Measurements from ENCODE around the gene SLC25A13.
"Not testable (repeated sequence)": the region's sequence is repeated elsewhere in the genome, so short reads cannot be mapped to it uniquely, and the experiment has no call there.

The SLC25A13 gene

GRCh38 chr7:96321031-96321657 lies 754 bp downstream of the SLC25A13 start:
- peak in 1 of 2 donors; percentile 40 for DNase-seq

DNA sequence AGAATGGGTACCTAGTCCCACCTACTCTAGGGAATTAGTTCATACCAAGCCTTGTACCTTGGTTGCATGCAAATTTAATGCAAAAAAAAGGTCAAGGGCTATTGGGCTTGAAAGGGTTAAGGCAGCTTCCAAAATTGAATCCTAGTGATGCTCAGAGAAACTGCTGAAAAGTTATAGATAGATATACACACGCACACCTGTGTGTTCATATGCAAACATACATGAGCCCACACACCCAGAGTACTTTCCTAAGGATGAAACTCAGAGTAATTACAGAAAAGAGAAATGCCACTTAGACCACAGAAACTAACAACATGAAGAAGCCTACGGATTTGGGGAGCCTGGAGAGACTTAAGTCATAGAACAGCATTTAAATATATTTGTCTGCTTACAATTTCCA lies 1.5 kb downstream of the SLC25A13 start:
- DNase-seq = no peak

DNA sequence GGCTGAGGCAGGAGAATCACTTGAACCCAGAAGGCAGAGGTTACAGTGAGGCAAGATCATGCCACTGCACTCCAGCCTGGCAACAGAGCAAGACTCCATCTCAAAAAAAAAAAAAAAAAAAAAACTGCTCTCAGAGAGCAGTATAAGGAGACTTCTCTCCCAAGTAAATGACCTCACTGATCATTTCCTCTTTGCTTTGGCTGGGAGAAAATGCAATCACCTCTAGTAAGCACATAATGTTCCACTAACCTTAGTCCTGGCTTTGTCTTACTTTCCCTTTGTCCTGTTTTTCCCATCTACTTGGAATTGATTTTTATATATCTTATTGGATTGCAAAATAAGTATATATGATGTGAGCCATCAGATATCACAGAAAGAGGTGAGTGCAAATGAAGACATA lies 2.5 kb downstream of the SLC25A13 start:
- DNase-seq = no peak

GRCh38 chr7:96316949-96317348 lies 4.9 kb downstream of the SLC25A13 start:
- no peak for DNase-seq

DNA sequence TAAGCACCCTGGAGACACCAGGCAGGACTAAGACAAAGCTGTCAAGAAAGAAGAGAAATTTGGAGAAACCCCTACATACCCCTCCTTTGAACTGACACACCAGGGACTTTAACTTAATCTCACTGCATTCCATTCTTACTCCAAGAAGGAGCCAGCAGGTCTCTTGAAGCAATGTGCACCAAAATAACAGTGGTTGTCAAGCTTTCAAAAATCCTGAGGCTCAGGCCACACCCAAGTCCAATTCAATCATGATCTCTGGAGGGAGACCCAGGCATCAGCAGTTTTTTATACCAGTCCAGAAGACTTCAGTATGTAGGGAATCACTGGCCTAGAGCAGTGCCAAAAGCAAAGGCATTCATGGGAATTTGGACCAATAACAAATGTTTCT lies 6.8 kb downstream of the SLC25A13 start:
- DNase-seq = no peak

DNA sequence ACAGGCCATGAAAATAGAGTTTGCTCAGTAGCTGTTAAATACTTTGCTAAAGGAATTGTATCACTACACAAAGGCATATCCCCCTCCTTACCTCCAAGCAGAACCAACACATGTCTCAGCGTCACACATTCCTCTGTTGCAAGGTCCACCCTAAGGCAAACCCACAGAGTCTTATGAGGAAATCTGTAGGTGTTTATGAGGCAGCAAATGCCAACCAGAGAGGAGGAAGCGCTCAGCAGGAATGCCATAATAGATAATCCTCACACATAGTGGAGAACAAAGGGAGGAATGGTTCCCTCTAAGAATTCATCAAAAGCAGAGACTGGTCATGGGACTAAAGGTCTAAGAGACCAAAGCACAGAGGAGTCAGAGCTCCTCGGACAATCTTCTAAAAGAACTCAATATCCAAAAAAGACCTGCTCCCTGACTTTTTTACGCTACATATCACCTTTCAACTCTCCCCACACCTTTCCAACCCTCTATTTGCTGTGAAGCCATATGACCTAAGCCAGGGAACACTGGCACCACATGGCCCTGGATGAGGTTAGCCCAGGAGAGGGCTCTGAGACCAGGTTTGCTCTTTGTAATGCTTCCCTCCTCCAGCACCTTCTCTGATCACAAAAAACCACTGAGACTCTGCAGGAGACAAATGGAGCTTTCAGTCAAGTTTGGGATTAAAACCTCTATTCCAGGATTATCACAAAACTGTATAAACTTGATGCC lies 7.3 kb downstream of the SLC25A13 start:
- no peak for DNase-seq

DNA sequence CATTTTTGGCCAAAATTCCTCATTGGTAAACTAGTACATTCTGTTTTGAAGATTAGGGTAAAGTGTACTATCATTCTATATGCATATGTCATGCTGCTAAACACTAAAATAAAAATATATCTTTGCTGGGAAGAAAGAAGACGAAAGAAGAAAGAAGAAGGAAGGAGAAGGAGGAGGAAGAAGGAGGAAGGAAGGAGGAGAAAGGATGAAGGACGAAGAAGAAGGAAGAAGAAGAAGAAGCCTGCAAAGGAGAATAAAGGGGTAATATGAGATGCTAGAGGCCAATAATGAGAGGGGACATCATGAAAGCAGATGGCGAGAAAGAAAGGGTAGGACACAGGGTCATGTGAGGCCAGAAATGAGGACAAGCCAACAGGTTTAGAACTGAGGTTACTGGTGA lies 8.0 kb downstream of the SLC25A13 start:
- no peak for DNase-seq

GRCh38 chr7:96312502-96312901 lies 9.4 kb downstream of the SLC25A13 start:
- DNase-seq = no peak

- no peak for DNase-seq
Observed at GRCh38 chr7:96311967-96312366, 9.9 kb downstream of the SLC25A13 start.

DNA sequence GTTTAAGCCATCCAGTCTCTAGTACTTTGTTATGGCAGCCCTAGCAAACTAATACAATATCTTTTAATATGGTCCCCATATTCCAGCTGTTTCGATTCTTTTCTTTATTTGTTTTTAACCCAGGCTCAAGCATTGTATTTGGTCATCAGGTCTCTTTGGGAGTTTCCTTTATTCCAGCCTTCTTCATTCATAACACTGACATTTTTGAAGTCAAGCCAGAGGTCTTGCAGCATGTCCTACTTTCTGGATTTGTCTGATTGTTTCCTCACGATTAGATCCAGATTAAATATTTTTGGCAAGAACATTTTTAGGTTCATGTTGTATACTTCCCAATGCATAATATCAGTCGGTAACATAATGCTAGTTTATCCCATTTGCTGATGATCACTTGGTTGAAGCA lies 11.8 kb downstream of the SLC25A13 start:
- no peak for DNase-seq

DNA sequence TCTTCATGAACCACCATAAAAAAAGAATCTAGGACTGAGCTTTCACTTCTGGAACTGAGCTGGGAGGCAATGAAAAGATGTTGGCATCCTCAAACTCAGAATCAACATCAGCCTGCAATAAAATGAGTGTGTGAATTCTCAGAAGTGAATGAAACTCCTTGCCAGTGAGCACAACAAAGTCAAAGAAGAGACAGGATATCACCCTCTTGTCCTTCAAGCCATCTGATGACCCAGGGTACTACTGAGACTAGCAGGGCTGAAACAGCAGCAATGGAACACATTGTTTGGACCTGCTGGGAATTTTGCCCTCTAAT lies 13.0 kb downstream of the SLC25A13 start:
- DNase-seq = no peak

GRCh38 chr7:96308253-96308949 lies 13.5 kb downstream of the SLC25A13 start:
- DNase-seq = no peak

DNA sequence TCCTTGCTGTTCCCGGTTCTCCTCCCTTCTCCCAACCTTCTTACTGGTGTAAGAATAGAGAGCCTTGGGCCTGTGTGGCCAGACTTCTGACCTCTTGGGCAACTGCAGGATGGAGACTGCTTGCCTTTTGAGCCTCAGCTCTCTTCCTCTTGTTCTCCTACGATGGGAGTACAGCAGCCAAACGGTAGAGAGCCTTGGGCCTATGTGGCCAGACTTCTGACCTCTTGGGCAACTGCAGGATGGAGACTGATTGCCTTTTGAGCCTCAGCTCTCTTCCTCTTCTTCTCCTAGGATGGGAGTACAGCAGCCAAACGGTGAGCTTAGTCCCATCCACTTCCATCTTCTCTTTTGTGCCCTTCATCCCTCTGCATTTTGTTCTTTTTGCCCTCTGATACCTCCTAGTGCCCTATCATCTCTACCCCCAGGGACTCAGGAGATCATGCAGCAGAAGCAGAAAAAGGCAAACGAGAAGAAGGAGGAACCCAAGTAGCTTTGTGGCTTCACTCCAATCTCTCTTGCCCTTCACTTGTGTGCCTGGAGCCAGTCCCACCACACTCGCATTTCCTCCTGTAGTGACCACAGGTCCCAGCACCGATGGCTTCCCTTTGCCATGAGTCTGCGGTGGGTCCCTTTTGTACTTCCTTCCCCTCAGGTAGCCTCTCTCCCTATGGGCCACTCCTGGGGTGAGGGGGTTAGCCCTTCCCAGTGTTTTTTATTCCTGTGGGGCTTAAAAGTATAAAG lies 15.3 kb downstream of the SLC25A13 start:
- DNase-seq = no peak

- DNase-seq = no peak
Observed at GRCh38 chr7:96305915-96306314, 16.0 kb downstream of the SLC25A13 start.

- DNase-seq = no peak
Observed at GRCh38 chr7:96304573-96304972, 17.3 kb downstream of the SLC25A13 start.

DNA sequence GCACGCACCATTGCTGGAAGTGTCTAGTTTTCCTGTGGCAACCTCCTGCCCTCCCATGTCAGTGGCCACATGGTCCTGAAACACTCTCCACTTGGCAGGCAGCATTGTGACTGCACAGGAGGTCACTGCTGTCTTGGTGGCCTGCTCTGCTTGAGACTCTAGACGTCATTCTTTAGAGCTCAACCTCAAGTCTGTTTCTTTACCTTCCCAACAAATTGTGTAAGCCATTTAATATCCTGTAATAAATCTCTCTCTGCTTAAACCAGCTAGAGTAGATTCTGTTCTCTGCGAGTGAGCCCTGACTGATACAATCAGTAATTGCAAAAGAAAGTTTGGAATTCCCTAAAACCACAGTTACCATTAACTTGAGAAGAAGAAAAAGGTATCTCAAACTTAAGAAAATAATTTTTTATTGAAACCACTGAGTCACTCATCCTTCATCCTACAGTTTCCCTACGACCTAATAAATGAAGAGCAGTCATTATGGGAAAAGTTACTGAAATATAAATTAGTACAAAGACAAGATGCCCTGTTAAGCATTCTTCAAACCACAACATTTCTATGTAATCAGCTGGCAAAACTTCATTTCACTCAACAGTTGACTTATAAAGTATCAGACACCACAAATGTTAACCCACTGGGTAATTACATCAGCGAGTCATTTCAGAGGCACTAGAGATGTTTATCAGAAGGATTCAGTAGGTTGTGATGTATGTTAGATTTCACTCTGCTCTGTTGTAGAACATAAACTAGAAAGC lies 18.0 kb downstream of the SLC25A13 start:
- DNase-seq = no peak

- no peak for DNase-seq
Observed at GRCh38 chr7:96303105-96303685, 18.7 kb downstream of the SLC25A13 start.

- DNase-seq = no peak
Observed at GRCh38 chr7:96300986-96301385, 20.9 kb downstream of the SLC25A13 start.

DNA sequence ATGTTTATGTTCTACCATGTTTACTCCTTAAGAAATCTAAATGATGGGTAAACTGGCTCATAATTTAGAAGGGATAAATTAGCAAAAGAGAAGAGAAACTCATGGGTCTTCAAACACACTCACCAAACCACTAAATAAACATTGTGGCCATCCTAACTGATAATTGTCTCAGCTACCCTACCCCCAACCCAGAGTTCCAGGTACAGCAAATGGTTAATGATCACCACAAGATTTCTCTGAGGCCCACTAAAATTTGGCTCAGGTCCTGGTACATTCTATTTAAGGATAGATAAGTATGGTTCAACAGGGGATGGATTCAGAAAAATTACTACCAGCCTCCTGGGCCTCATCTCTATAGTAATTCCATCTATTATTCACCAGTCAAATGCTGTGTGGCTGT lies 21.4 kb downstream of the SLC25A13 start:
- no peak for DNase-seq

- no peak for DNase-seq
Observed at GRCh38 chr7:96299496-96299895, 22.4 kb downstream of the SLC25A13 start.

- no peak for DNase-seq
Observed at GRCh38 chr7:96297876-96298275, 24.0 kb downstream of the SLC25A13 start.

GRCh38 chr7:96297446-96297845 lies 24.5 kb downstream of the SLC25A13 start:
- DNase-seq = not testable (repeated sequence)

DNA sequence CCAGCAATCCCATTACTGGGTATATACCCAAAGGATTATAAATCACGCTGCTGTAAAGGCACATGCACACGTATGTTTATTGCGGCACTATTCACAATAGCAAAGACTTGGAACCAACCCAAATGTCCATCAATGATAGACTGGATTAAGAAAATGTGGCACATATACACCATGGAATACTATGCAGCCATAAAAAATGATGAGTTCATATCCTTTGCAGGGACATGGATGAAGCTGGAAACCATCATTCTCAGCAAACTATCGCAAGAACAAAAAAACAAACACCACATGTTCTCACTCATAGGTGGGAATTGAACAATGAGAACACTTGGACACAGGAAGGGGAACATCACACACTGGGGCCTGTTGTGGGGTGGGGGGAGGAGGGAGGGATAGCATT lies 28.0 kb downstream of the SLC25A13 start:
- DNase-seq = not testable (repeated sequence)
